Glomerular endothelial cell (primary cell): ENCODE data around the gene SLC34A3. TPM values are rescaled to one million over a fixed set of nuclear protein-coding genes. Genes with fewer than 3 reads are reported as not detected.
A peak's percentile ranks its signal among the peaks of the same experiment; 100 is the strongest.

ENCODE experiments used
- DNase-seq: peaks from one replicate; pipeline ENCODE4 v3.0.0-alpha.2; 2011; ENCODE audit warnings: low read depth, low spot score; ENCODE audit errors: extremely low read depth
- total RNA-seq: library from RNA; depleted of rRNA; stranded (reverse); fragments of >200 nt; gene quantifications from 2 replicates; pipeline ENCODE4 v1.2.3, GENCODE V29; 2015

Gene SLC34A3
- not detected in 2 replicates for total RNA-seq

GRCh38 chr9:137230705-137231371 lies at the start of gene SLC34A3:
Gene SLC34A3, plus strand, starts transcription at chr9:137230901. Its CDS starts 802 bp downstream, at chr9:137231703.
- no peak for DNase-seq

GRCh38 chr9:137181680-137182079 lies 49.0 kb upstream of the SLC34A3 start:
- DNase-seq, result no peak

GRCh38 chr9:137182836-137183235 lies 47.9 kb upstream of the SLC34A3 start:
- DNase-seq, result no peak

- no peak for DNase-seq
Measured at GRCh38 chr9:137183980-137184595, 46.6 kb upstream of the SLC34A3 start.

GRCh38 chr9:137184881-137185660 lies 45.6 kb upstream of the SLC34A3 start:
- no peak for DNase-seq

- no peak for DNase-seq
Measured at GRCh38 chr9:137185921-137186320, 44.8 kb upstream of the SLC34A3 start.

- no peak for DNase-seq
Measured at GRCh38 chr9:137186385-137186784, 44.3 kb upstream of the SLC34A3 start.

GRCh38 chr9:137187386-137187785 lies 43.3 kb upstream of the SLC34A3 start:
- no peak for DNase-seq

GRCh38 chr9:137188086-137188489 lies 42.6 kb upstream of the SLC34A3 start:
- no peak for DNase-seq

GRCh38 chr9:137188490-137189296 lies 42.0 kb upstream of the SLC34A3 start, which contains the start of the genes ANAPC2 and SSNA1:
Gene ANAPC2, minus strand, starts transcription at chr9:137188560. Its CDS starts 28 bp downstream, at chr9:137188532.
Gene SSNA1, plus strand, starts transcription at chr9:137188676. Its CDS starts 51 bp downstream, at chr9:137188727.
- DNase-seq, result peak; percentile 34

GRCh38 chr9:137189297-137190295 lies 41.1 kb upstream of the SLC34A3 start:
- DNase-seq, result no peak

GRCh38 chr9:137190315-137190856 lies 40.3 kb upstream of the SLC34A3 start:
- DNase-seq, result no peak

GRCh38 chr9:137191245-137191644 lies 39.5 kb upstream of the SLC34A3 start:
- DNase-seq, result no peak

- DNase-seq, result no peak
Measured at GRCh38 chr9:137191691-137192447, 38.8 kb upstream of the SLC34A3 start.

- no peak for DNase-seq
Measured at GRCh38 chr9:137192448-137192780, 38.3 kb upstream of the SLC34A3 start.

GRCh38 chr9:137192859-137193258 lies 37.8 kb upstream of the SLC34A3 start:
- DNase-seq, result no peak

- no peak for DNase-seq
Measured at GRCh38 chr9:137193771-137194170, 36.9 kb upstream of the SLC34A3 start.

GRCh38 chr9:137194388-137194787 lies 36.3 kb upstream of the SLC34A3 start:
- no peak for DNase-seq

GRCh38 chr9:137194909-137195308 lies 35.8 kb upstream of the SLC34A3 start:
- no peak for DNase-seq
